ENCODE data around the gene MAD1L1.

MAD1L1 gene

GRCh38 chr7:1895664-1896515 lies 336.9 kb downstream of the MAD1L1 start:
- Mint-ChIP-seq H3K4me1 (peaks cover 37% of the 10 kb centered on the region), H3K27me3 (ENCODE audit: low read depth, poor library complexity) (peaks cover 11% of the 10 kb centered on the region), H3K27ac (no peak overlapping the region), H3K9me3 (no peaks in the 10 kb centered on the region), H3K36me3 (ENCODE audit: low read depth) (no peaks in the 10 kb centered on the region), H3K4me3 (no peak overlapping the region)
- no peak for TF ChIP-seq CTCF (IDR thresholded peaks at IDR 0.05)
- DNase-seq: no peak

GRCh38 chr7:1894906-1895663 lies 337.7 kb downstream of the MAD1L1 start:
- no peak for TF ChIP-seq CTCF (IDR thresholded peaks at IDR 0.05)
- Mint-ChIP-seq H3K9me3 (no peaks in the 10 kb centered on the region), H3K4me1 (peaks cover 30% of the 10 kb centered on the region), H3K27me3 (ENCODE audit: low read depth, poor library complexity) (peaks cover 9% of the 10 kb centered on the region), H3K27ac (no peak overlapping the region), H3K36me3 (ENCODE audit: low read depth) (no peaks in the 10 kb centered on the region), H3K4me3 (no peak overlapping the region)
- DNase-seq: no peak

- Mint-ChIP-seq H3K36me3 (ENCODE audit: low read depth) (no peaks in the 10 kb centered on the region), H3K9me3 (no peaks in the 10 kb centered on the region), H3K4me3 (no peak overlapping the region), H3K4me1 (peaks cover 24% of the 10 kb centered on the region), H3K27me3 (ENCODE audit: low read depth, poor library complexity) (peaks cover 6% of the 10 kb centered on the region), H3K27ac (peak overlapping the region; percentile 20)
- DNase-seq: no peak
- TF ChIP-seq CTCF (IDR thresholded peaks at IDR 0.05): no peak
Observed at GRCh38 chr7:1894313-1894900, 338.3 kb downstream of the MAD1L1 start.

DNA sequence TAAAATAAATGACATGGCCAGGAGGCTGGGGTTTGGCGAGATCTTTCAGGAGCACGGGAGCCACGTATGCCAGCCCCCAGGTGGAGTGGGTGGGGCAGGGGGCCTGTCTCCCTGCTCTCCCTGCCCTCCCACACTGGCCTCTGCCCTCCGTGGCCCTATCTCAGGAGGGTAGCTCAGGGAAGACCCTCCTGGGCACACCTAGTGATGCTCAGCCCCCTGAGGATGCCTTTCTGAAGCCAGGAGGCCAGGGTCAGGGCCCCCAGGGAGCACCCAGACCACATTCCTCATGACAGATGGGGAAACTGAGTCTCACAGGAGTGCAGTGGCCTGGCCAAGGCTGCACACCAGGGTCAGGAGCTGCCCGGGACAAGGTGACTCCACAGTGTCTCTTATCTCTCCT lies 339.3 kb downstream of the MAD1L1 start:
- DNase-seq: no peak
- TF ChIP-seq CTCF (IDR thresholded peaks at IDR 0.05): no peak
- peaks cover 18% of the 10 kb centered on the region for H3K4me1 Mint-ChIP-seq
- no peaks in the 10 kb centered on the region for H3K9me3 Mint-ChIP-seq
- peaks cover 6% of the 10 kb centered on the region for H3K27me3 Mint-ChIP-seq (ENCODE audit: low read depth, poor library complexity)
- H3K4me3 Mint-ChIP-seq: no peak overlapping the region
- no peak overlapping the region for H3K27ac Mint-ChIP-seq
- H3K36me3 Mint-ChIP-seq (ENCODE audit: low read depth): peaks cover 4% of the 10 kb centered on the region

GRCh38 chr7:1893036-1893435 lies 339.7 kb downstream of the MAD1L1 start:
- TF ChIP-seq CTCF (IDR thresholded peaks at IDR 0.05): no peak
- peaks cover 15% of the 10 kb centered on the region for H3K4me1 Mint-ChIP-seq

More at GRCh38 chr7:1893036-1893435, 339.7 kb downstream of the MAD1L1 start:
- H3K27ac Mint-ChIP-seq: no peak overlapping the region
- no peaks in the 10 kb centered on the region for H3K9me3 Mint-ChIP-seq
- peaks cover 6% of the 10 kb centered on the region for H3K27me3 Mint-ChIP-seq (ENCODE audit: low read depth, poor library complexity)
- H3K36me3 Mint-ChIP-seq (ENCODE audit: low read depth): peaks cover 8% of the 10 kb centered on the region
- no peak overlapping the region for H3K4me3 Mint-ChIP-seq
- no peak for DNase-seq

Measured in nephron progenitor cell (in vitro differentiated cells).